VCaP (cell line): ENCODE results near the gene PTGR1.

Source experiments
- H3K27ac ChIP-seq: fragments of 450-650 bp; 2 replicates; pipeline ENCODE4 v1.5.1; 2017
- CTCF ChIP-seq: fragments of 450-650 bp; conservative IDR thresholded peaks from 2 replicates; pipeline ENCODE4 v1.5.1; 2017; ENCODE audit warnings: mild to moderate bottlenecking, moderate library complexity

Gene PTGR1

GRCh38 chr9:111599092-111599954 lies at the start of gene PTGR1:
Gene PTGR1, minus strand, starts transcription at chr9:111599647. Its CDS starts 2,225 bp downstream, at chr9:111597422.
- peak within 1 kb of the TSS; percentile 99 for H3K27ac ChIP-seq
- no peak for TF ChIP-seq CTCF

GRCh38 chr9:111649016-111649415 lies 49.6 kb upstream of the PTGR1 start:
- TF ChIP-seq CTCF: no peak
- H3K27ac ChIP-seq: no peak overlapping the region

GRCh38 chr9:111648066-111648465 lies 48.6 kb upstream of the PTGR1 start:
- TF ChIP-seq CTCF: no peak
- H3K27ac ChIP-seq: no peak overlapping the region

- TF ChIP-seq CTCF: no peak
- no peak overlapping the region for H3K27ac ChIP-seq
Observed at GRCh38 chr9:111646417-111646816, 47.0 kb upstream of the PTGR1 start.

GRCh38 chr9:111645806-111646205 lies 46.4 kb upstream of the PTGR1 start:
- H3K27ac ChIP-seq: no peak overlapping the region
- no peak for TF ChIP-seq CTCF

GRCh38 chr9:111644195-111644772 lies 44.8 kb upstream of the PTGR1 start:
- TF ChIP-seq CTCF: no peak

GRCh38 chr9:111637421-111637950 lies 38.0 kb upstream of the PTGR1 start:
- no peak for TF ChIP-seq CTCF
- H3K27ac ChIP-seq: no peak overlapping the region

More at GRCh38 chr9:111644195-111644772, 44.8 kb upstream of the PTGR1 start:
- H3K27ac ChIP-seq: no peak overlapping the region
